Fibroblast of peridontal ligament (primary cell): ENCODE data around the gene GFAP.

Experiments used
- DNase-seq: peaks from one replicate; pipeline ENCODE4 v3.0.0-alpha.2; 2010; ENCODE audit errors: extremely low read depth

Gene GFAP

GRCh38 chr17:44931376-44931775 lies 16.1 kb upstream of the GFAP start:
- DNase-seq: no peak

GRCh38 chr17:44930667-44931066 lies 15.4 kb upstream of the GFAP start:
- DNase-seq: no peak

GRCh38 chr17:44928950-44929720 lies 13.8 kb upstream of the GFAP start:
- no peak for DNase-seq

- DNase-seq: no peak
Measured at GRCh38 chr17:44928136-44928535, 12.8 kb upstream of the GFAP start.

GRCh38 chr17:44927696-44928095 lies 12.4 kb upstream of the GFAP start:
- DNase-seq: no peak

GRCh38 chr17:44926821-44927525 lies 11.7 kb upstream of the GFAP start:
- no peak for DNase-seq

GRCh38 chr17:44925731-44926697 lies 10.7 kb upstream of the GFAP start:
- DNase-seq: no peak

- no peak for DNase-seq
Measured at GRCh38 chr17:44924107-44924544, 8.8 kb upstream of the GFAP start.

- DNase-seq: no peak
Measured at GRCh38 chr17:44922746-44923470, 7.6 kb upstream of the GFAP start.

- DNase-seq: no peak
Measured at GRCh38 chr17:44922136-44922535, 6.8 kb upstream of the GFAP start.

GRCh38 chr17:44921122-44921882 lies 6.0 kb upstream of the GFAP start:
- no peak for DNase-seq

- no peak for DNase-seq
Measured at GRCh38 chr17:44920565-44920940, 5.3 kb upstream of the GFAP start.

- DNase-seq: peak; percentile 80
Measured at GRCh38 chr17:44919885-44920564, 4.7 kb upstream of the GFAP start.

- DNase-seq: no peak
Measured at GRCh38 chr17:44919411-44919810, 4.1 kb upstream of the GFAP start.

GRCh38 chr17:44918006-44918405 lies 2.7 kb upstream of the GFAP start:
- DNase-seq: no peak

GRCh38 chr17:44917456-44917855 lies 2.2 kb upstream of the GFAP start:
- DNase-seq: no peak

- DNase-seq: peak; percentile 64
Measured at GRCh38 chr17:44916781-44917241, 1.5 kb upstream of the GFAP start.

GRCh38 chr17:44915862-44916780 lies 821 bp upstream of the GFAP start:
- no peak for DNase-seq

- DNase-seq: no peak
Measured at GRCh38 chr17:44914698-44915271, 515 bp downstream of the GFAP start.
